NCI-H510A (cell line): Measurements from ENCODE around the gene OR7G2.

ENCODE experiments used
- DNase-seq: peaks from one replicate; lab custom pipeline; 2025; lab: John Stamatoyannopoulos, UW

The OR7G2 gene

GRCh38 chr19:9107375-9107774 lies at the start of gene OR7G2:
TSS of gene OR7G2 (minus strand) at chr19:9107475. CDS start at chr19:9103243, 4,232 bp downstream.
- DNase-seq, result no peak

GRCh38 chr19:9156304-9156703 lies 49.0 kb upstream of the OR7G2 start:
- DNase-seq, result no peak

GRCh38 chr19:9155591-9155990 lies 48.3 kb upstream of the OR7G2 start:
- no peak for DNase-seq

- no peak for DNase-seq
Measured at GRCh38 chr19:9151367-9151766, 44.1 kb upstream of the OR7G2 start.

- no peak for DNase-seq
Measured at GRCh38 chr19:9150650-9151049, 43.4 kb upstream of the OR7G2 start.

- DNase-seq, result no peak
Measured at GRCh38 chr19:9149997-9150396, 42.7 kb upstream of the OR7G2 start.

GRCh38 chr19:9148697-9149096 lies 41.4 kb upstream of the OR7G2 start:
- DNase-seq, result no peak

GRCh38 chr19:9146882-9147281 lies 39.6 kb upstream of the OR7G2 start:
- DNase-seq, result no peak

GRCh38 chr19:9144920-9145319 lies 37.6 kb upstream of the OR7G2 start:
- no peak for DNase-seq

- peak; percentile 81 for DNase-seq
Measured at GRCh38 chr19:9140159-9140874, 33.0 kb upstream of the OR7G2 start, which contains the start of gene ZNF317. TSS of gene ZNF317 (plus strand) at chr19:9140397. CDS start at chr19:9156017, 15,620 bp downstream.

GRCh38 chr19:9139609-9140158 lies 32.4 kb upstream of the OR7G2 start:
- no peak for DNase-seq

- DNase-seq, result no peak
Measured at GRCh38 chr19:9132422-9132821, 25.1 kb upstream of the OR7G2 start.

- DNase-seq, result no peak
Measured at GRCh38 chr19:9130965-9131364, 23.7 kb upstream of the OR7G2 start.

GRCh38 chr19:9128171-9128570 lies 20.9 kb upstream of the OR7G2 start:
- no peak for DNase-seq

GRCh38 chr19:9126900-9127405 lies 19.7 kb upstream of the OR7G2 start, which contains the start of gene OR7G3:
TSS of gene OR7G3 (minus strand) at chr19:9126950. CDS start at chr19:9126950, 0 bp downstream.
- no peak for DNase-seq

GRCh38 chr19:9116547-9116946 lies 9.3 kb upstream of the OR7G2 start:
- no peak for DNase-seq

GRCh38 chr19:9115307-9115813 lies 8.1 kb upstream of the OR7G2 start, which contains the start of gene OR7G1:
TSS of gene OR7G1 (minus strand) at chr19:9115763. CDS start at chr19:9115763, 0 bp downstream.
- no peak for DNase-seq

GRCh38 chr19:9109959-9110358 lies 2.7 kb upstream of the OR7G2 start:
- DNase-seq, result no peak

- DNase-seq, result no peak
Measured at GRCh38 chr19:9086761-9087160, 20.5 kb downstream of the OR7G2 start, which contains the start of gene OR1M1. TSS of gene OR1M1 (plus strand) at chr19:9087061. CDS start at chr19:9093245, 6,184 bp downstream.

GRCh38 chr19:9078651-9079050 lies 28.6 kb downstream of the OR7G2 start:
- no peak for DNase-seq

- DNase-seq, result no peak
Measured at GRCh38 chr19:9076901-9077300, 30.4 kb downstream of the OR7G2 start.

- DNase-seq, result no peak
Measured at GRCh38 chr19:9075064-9075949, 32.0 kb downstream of the OR7G2 start.
